HepG2 (cell line): ENCODE data around the gene DPF1. TPM values are rescaled to one million over a fixed set of nuclear protein-coding genes. Genes with fewer than 3 reads are reported as not detected.

Experiments used
- ATAC-seq: fragments of 200-7000 bp; cut with Tn5 transposase; 3 replicates; pipeline ENCODE4 v1.9.1; 2020; ENCODE audit warnings: mild to moderate bottlenecking, moderate library complexity
- BruUV-seq: library from RNA; stranded (reverse); fragments of 400-500 nt; replicated peaks from 2 replicates; lab custom pipeline; 2021; lab: Mats Ljungman, UMichigan
- CTCF ChIA-PET: fragments of 300-600 bp; formaldehyde crosslinking; extraction: SDS; loops from one replicate; lab custom pipeline; 2021; ENCODE audit warnings: low total read pairs, inconsistent platforms, low intra/inter-chr PET ratio; lab: Yijun Ruan, JAX
- POLR2A ChIA-PET: fragments of 350-600 bp; sonication (Branson Sonifier 250); formaldehyde crosslinking; loops from one replicate; lab custom pipeline; 2020; ENCODE audit warnings: antibody characterized with exemption, inconsistent platforms; lab: Yijun Ruan, JAX
- DNase-seq: peaks from one replicate; pipeline ENCODE4 v3.0.0-alpha.2; 2015; ENCODE audit warnings: low spot score
- FAIRE-seq: peaks from 3 replicates; lab custom pipeline; 2011; peaks lifted over from hg19 to GRCh38; lab: Jason Lieb, UNC
- H2AFZ ChIP-seq: one replicate; pipeline ENCODE4 v1.6.1; 2011; ENCODE audit warnings: low read length, inconsistent platforms
- H3K27ac ChIP-seq: fragments of 300-600 bp; 3 replicates; pipeline ENCODE4 v1.8.0; 2011; ENCODE audit warnings: mixed run types, mild to moderate bottlenecking, mixed read lengths, low read length, inconsistent platforms; ENCODE audit not compliant: insufficient read depth; ENCODE audit errors: extremely low read length
- H3K27me3 ChIP-seq, 2 experiments: fragments of 200-600 bp in 1 of 2; 2 replicates in 1 of 2; 3 replicates in 1 of 2; pipeline versions ENCODE4 v1.6.0 to v1.8.0; 2011; ENCODE audit warnings: low read length in 2 of 2, mild to moderate bottlenecking in 2 of 2, moderate library complexity in 2 of 2, inconsistent platforms in 1 of 2; ENCODE audit not compliant: insufficient read depth in 2 of 2, control insufficient read depth in 1 of 2
- H3K36me3 ChIP-seq, 2 experiments: fragments of 200-600 bp in 1 of 2; replicated peaks in 1 of 2; 2 replicates in 1 of 2; 3 replicates in 1 of 2; pipeline versions ENCODE4 v1.5.1 to v1.8.0; 2011; ENCODE audit warnings: low read length in 2 of 2, inconsistent platforms in 1 of 2; ENCODE audit not compliant: insufficient read depth in 2 of 2, control insufficient read depth in 1 of 2
- H3K4me1 ChIP-seq: 2 replicates; pipeline ENCODE4 v1.5.1; 2012; ENCODE audit warnings: low read length, inconsistent platforms; ENCODE audit not compliant: insufficient read depth
- H3K4me2 ChIP-seq: 2 replicates; pipeline ENCODE4 v1.6.0; 2011; ENCODE audit warnings: low read depth, low read length, inconsistent platforms
- H3K4me3 ChIP-seq, 3 experiments: fragments of 200-600 bp in 1 of 3; sonication (generic), shearing (Covaris generic) in 1 of 3; replicated peaks in 1 of 3; 2 replicates each; pipeline ENCODE4 v1.5.1; 2011 to 2016; ENCODE audit warnings: low read length in 3 of 3, inconsistent platforms in 2 of 3, low read depth in 2 of 3, mild to moderate bottlenecking in 2 of 3, control low read depth in 1 of 3, mixed read lengths in 1 of 3; ENCODE audit not compliant: insufficient read depth in 1 of 3
- H3K79me2 ChIP-seq: one replicate; pipeline ENCODE4 v1.6.1; 2011; ENCODE audit warnings: low read length, inconsistent platforms; ENCODE audit not compliant: insufficient read depth
- H3K9ac ChIP-seq: 2 replicates; pipeline ENCODE4 v1.6.0; 2011; ENCODE audit warnings: mild to moderate bottlenecking, low read depth, low read length, inconsistent platforms; ENCODE audit not compliant: insufficient read depth
- H3K9me3 ChIP-seq: 2 replicates; pipeline ENCODE4 v1.5.1; 2012; ENCODE audit warnings: mild to moderate bottlenecking, low read length
- H4K20me1 ChIP-seq: 2 replicates; pipeline ENCODE4 v1.6.0; 2011; ENCODE audit warnings: inconsistent platforms, mild to moderate bottlenecking, low read length, moderate library complexity; ENCODE audit not compliant: insufficient read depth
- FOSL2 ChIP-seq: sonication (generic); formaldehyde crosslinking; IDR thresholded peaks from 2 replicates; pipeline ENCODE4 v1.4.0; 2020; ENCODE audit warnings: missing genetic modification reagents
- TEAD3 ChIP-seq: optimal IDR thresholded peaks from 2 replicates; pipeline ENCODE3; 2016; ENCODE audit warnings: borderline replicate concordance
- WGBS: methylation state at CpG from one replicate; pipeline ENCODE4 v1.1.6; 2017; ENCODE audit warnings: low lambda C conversion rate; 5-methylcytosine and 5-hydroxymethylcytosine counted together
- in situ Hi-C: cut with HindIII; loops from 2 replicates; pipeline ENCODE4 v1.10.0; 2017; ENCODE audit warnings: low pct_unique_long_range_greater_than_20kb; ENCODE audit not compliant: extremely low pct_ligation_motif_present
- intact Hi-C: fragments of 100-400 bp; cut with micrococcal nuclease; formaldehyde crosslinking; loops from one replicate; pipeline ENCODE4 v1.10.0; 2022; ENCODE audit not compliant: unreplicated experiment
- polyA plus RNA-seq, 8 experiments: library from polyadenylated mRNA; depleted of rRNA in 3 of 8; stranded (reverse) in 7 of 8; unstranded in 1 of 8; fragments of >200 nt; fragmentation: Illumina TruSeq in 4 of 8; extraction: Trizol in 4 of 8; gene quantifications; 2 replicates each; pipeline versions ENCODE4 v1.2.1 to v1.2.3, GENCODE V29; 2011 to 2016; ENCODE audit warnings: low read depth in 4 of 8, missing spikeins in 1 of 8, mixed read lengths in 1 of 8; ENCODE audit not compliant: insufficient read depth in 1 of 8
- total RNA-seq, 5 experiments: library from RNA; depleted of rRNA; stranded (reverse); fragments of >200 nt; fragmentation: Illumina TruSeq; extraction: Trizol; gene quantifications; 2 replicates each; pipeline ENCODE4 v1.2.3, GENCODE V29; 2016; ENCODE audit warnings: low read depth in 1 of 5
- TF ChIP-seq, protein P1 (sequence below): sonication (generic); formaldehyde crosslinking; IDR thresholded peaks from 2 replicates; pipeline ENCODE4 v1.4.0; 2020; ENCODE audit warnings: missing genetic modification reagents, borderline replicate concordance

The DPF1 gene
- total and polyA plus RNA-seq, 2 of the 13 experiments (the other 11 are each of a cell fraction or from before 2014, with no cell fraction given) = 1.0 to 3.2 TPM

DNA sequence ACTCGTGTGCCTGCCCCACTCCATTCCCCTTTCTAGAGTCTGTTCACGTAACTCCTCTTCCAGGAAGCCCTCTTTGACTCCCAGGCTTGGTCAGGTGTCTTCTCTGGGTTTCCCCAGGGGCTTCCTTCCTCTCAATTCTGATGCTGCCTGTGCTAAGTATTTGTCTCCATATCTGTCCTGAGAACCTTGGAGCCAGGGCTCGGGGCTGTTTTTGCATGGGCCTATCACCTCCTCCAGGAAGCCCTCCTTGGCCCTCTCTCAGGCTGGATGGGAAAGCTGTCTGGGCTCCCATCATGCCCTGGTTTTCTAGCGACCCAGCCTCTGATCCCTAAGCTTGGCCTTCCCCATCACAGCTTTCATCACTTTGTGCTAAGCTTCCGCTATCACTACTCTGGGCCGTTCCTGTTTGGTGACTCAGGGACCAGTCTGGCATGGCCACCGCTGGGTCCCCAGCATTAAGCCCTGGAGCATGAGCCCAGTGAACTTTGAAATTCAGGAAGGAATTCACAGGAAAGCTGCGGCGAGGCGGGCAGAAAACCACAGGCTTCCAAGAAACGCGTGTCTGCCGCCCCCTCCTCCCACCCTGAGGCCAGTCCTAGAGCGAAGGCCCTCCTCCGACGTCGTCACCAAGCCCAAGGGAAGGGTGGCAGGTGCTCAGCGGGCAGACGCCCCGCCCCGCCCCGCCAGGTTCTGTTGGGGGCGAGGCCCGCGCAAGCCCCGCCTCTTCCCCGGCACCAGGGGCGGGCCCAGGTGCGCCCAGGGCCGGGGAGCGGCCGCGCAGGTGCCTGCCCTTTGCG is 39.9 kb upstream of the DPF1 start:
- in situ Hi-C loops (no loop called here), intact Hi-C loops (no loop called here)
- Histone ChIP-seq H3K4me1 (peaks cover 60% of the 10 kb centered on the region), H3K4me3 (no peak overlapping the region), H3K36me3 (no peaks in the 10 kb centered on the region), H3K27me3 (peaks cover 0 to 6% of the 10 kb centered on the region in 2 experiments; a peak in 2 of 5 replicates), H3K4me2 (peak overlapping the region; percentile 32; the same call in 1 of the 2 replicates), H4K20me1 (no peaks in the 10 kb centered on the region), H3K79me2 (no peaks in the 10 kb centered on the region), H2AFZ (no peak overlapping the region), H3K9ac (no peak overlapping the region), H3K9me3 (no peaks in the 10 kb centered on the region), H3K27ac (no peak overlapping the region)
- WGBS = 28% methylated on average over 10 of the region's 34 CpGs
- peak; percentile 35 for DNase-seq
- no TSS peak for BruUV-seq
- peak; percentile 40 for ATAC-seq
- ChIA-PET POLR2A (no interaction called here), CTCF (no interaction called here)
- FAIRE-seq = no peak
- TF ChIP-seq, protein P1, sequence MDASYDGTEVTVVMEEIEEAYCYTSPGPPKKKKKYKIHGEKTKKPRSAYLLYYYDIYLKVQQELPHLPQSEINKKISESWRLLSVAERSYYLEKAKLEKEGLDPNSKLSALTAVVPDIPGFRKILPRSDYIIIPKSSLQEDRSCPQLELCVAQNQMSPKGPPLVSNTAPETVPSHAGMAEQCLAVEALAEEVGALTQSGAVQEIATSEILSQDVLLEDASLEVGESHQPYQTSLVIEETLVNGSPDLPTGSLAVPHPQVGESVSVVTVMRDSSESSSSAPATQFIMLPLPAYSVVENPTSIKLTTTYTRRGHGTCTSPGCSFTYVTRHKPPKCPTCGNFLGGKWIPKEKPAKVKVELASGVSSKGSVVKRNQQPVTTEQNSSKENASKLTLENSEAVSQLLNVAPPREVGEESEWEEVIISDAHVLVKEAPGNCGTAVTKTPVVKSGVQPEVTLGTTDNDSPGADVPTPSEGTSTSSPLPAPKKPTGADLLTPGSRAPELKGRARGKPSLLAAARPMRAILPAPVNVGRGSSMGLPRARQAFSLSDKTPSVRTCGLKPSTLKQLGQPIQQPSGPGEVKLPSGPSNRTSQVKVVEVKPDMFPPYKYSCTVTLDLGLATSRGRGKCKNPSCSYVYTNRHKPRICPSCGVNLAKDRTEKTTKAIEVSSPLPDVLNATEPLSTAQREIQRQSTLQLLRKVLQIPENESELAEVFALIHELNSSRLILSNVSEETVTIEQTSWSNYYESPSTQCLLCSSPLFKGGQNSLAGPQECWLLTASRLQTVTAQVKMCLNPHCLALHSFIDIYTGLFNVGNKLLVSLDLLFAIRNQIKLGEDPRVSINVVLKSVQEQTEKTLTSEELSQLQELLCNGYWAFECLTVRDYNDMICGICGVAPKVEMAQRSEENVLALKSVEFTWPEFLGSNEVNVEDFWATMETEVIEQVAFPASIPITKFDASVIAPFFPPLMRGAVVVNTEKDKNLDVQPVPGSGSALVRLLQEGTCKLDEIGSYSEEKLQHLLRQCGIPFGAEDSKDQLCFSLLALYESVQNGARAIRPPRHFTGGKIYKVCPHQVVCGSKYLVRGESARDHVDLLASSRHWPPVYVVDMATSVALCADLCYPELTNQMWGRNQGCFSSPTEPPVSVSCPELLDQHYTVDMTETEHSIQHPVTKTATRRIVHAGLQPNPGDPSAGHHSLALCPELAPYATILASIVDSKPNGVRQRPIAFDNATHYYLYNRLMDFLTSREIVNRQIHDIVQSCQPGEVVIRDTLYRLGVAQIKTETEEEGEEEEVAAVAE = no peak
- peak; percentile 8 for TF ChIP-seq TEAD3 (CRISPR knock-in tag)
- TF ChIP-seq FOSL2 (CRISPR knock-in tag) = peak; percentile 60
